ENCODE data around the gene RFPL3.

DNA sequence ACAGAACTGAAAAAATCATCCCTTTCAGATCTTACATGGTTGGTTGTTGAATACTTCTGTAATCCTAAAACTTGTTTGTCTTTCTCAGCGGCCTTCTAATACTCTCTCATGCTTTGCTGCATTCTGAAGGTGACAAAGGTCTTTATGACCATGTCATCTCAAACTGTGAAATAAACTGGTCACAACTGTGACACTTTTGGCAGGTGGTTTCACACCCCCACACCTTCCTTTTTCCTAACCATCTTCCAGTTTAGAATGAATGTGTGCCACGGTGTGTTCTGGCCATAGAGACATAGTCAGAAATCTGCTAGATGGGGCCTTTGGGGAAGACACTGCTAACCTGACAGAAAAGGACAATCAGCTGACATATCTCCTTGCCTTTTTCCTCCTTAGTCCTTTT, 14.7 kb upstream of the RFPL3 start:
- TF ChIP-seq PAWR (CRISPR knock-in tag; IDR thresholded peaks at IDR 0.05; ENCODE audit: borderline replicate concordance) (no peak), SAFB2 (CRISPR knock-in tag; IDR thresholded peaks at IDR 0.05; ENCODE audit: borderline replicate concordance, low read depth) (no peak), ESRRA (CRISPR knock-in tag; IDR thresholded peaks at IDR 0.05; ENCODE audit: low read depth) (no peak), ZNF558 (CRISPR knock-in tag; IDR thresholded peaks at IDR 0.05; ENCODE audit: borderline replicate concordance) (no peak), KDM1A (CRISPR knock-in tag; IDR thresholded peaks at IDR 0.05) (no peak), SOX13 (IDR thresholded peaks at IDR 0.05) (no peak), SOX13 (CRISPR knock-in tag; conservative IDR thresholded peaks at IDR 0.05 in 1 of 2, IDR thresholded peaks at IDR 0.05 in 1 of 2) (no peak)

All from HepG2 (cell line).